Kidney tubule cell (primary cell): Measurements from ENCODE around the gene PGC.

Experiments used
- DNase-seq: peaks from one replicate; pipeline ENCODE4 v3.0.0-alpha.2; 2018; ENCODE audit warnings: low spot score

The PGC gene

GRCh38 chr6:41746107-41746506 lies 1.1 kb downstream of the PGC start:
- DNase-seq: no peak

- no peak for DNase-seq
Measured at GRCh38 chr6:41744236-41744787, 2.9 kb downstream of the PGC start.

- DNase-seq: no peak
Measured at GRCh38 chr6:41743406-41744235, 3.6 kb downstream of the PGC start.

- peak; percentile 40 for DNase-seq
Measured at GRCh38 chr6:41741625-41742490, 5.3 kb downstream of the PGC start.

GRCh38 chr6:41740366-41741162 lies 6.6 kb downstream of the PGC start:
- DNase-seq: no peak

GRCh38 chr6:41739041-41739440 lies 8.2 kb downstream of the PGC start:
- DNase-seq: no peak

GRCh38 chr6:41737591-41738130 lies 9.5 kb downstream of the PGC start:
- no peak for DNase-seq

GRCh38 chr6:41736800-41737555 lies 10.2 kb downstream of the PGC start:
- no peak for DNase-seq

GRCh38 chr6:41736186-41736733 lies 10.9 kb downstream of the PGC start:
- DNase-seq: no peak

- peak; percentile 87 for DNase-seq
Measured at GRCh38 chr6:41735427-41736185, 11.6 kb downstream of the PGC start, which contains the start of gene TFEB. Gene TFEB, minus strand, starts transcription at chr6:41735608. Its CDS starts 44,395 bp downstream, at chr6:41691213.

- peak; percentile 68 for DNase-seq
Measured at GRCh38 chr6:41734666-41735426, 12.4 kb downstream of the PGC start.

GRCh38 chr6:41733707-41734665 lies 13.2 kb downstream of the PGC start:
- DNase-seq: peak; percentile 85

GRCh38 chr6:41733360-41733706 lies 13.9 kb downstream of the PGC start:
- DNase-seq: no peak

- DNase-seq: peak; percentile 81
Measured at GRCh38 chr6:41732591-41733359, 14.4 kb downstream of the PGC start.

GRCh38 chr6:41732149-41732548 lies 15.0 kb downstream of the PGC start:
- no peak for DNase-seq

GRCh38 chr6:41731561-41732086 lies 15.6 kb downstream of the PGC start:
- no peak for DNase-seq
